BLaER1 treated with 17β-estradiol and CSF1 and Interleukin-3, amounts not matched to agents 10 nM and 100 nM (cell line): ENCODE data around the gene NOL8.

Experiments used
- H3K27ac ChIP-seq, 11 experiments: shearing (Covaris generic); formaldehyde crosslinking; 2 replicates each; pipeline ENCODE4 v1.8.1; 2022
- H3K27me3 ChIP-seq, 11 experiments: shearing (Covaris generic); formaldehyde crosslinking; 2 replicates each; pipeline ENCODE4 v1.8.1; 2022
- H3K36me3 ChIP-seq, 11 experiments: shearing (Covaris generic); formaldehyde crosslinking; 2 replicates each; pipeline ENCODE4 v1.8.1; 2022
- H3K4me1 ChIP-seq, 10 experiments: shearing (Covaris generic); formaldehyde crosslinking; 2 replicates each; pipeline ENCODE4 v1.8.1; 2022
- H3K4me2 ChIP-seq, 11 experiments: shearing (Covaris generic); formaldehyde crosslinking; 2 replicates each; pipeline ENCODE4 v1.8.1; 2022
- H3K4me3 ChIP-seq, 10 experiments: shearing (Covaris generic); formaldehyde crosslinking; 2 replicates each; pipeline ENCODE4 v1.8.1; 2022
- H3K9ac ChIP-seq, 11 experiments: shearing (Covaris generic); formaldehyde crosslinking; 2 replicates each; pipeline ENCODE4 v1.8.1; 2022
- H3K9me3 ChIP-seq, 11 experiments: shearing (Covaris generic); formaldehyde crosslinking; replicated peaks in 1 of 11; 2 replicates each; pipeline ENCODE4 v1.8.1; 2022
- H4K20me1 ChIP-seq, 11 experiments: shearing (Covaris generic); formaldehyde crosslinking; 2 replicates each; pipeline ENCODE4 v1.8.1; 2022
- Cebpa-rat ChIP-seq, 11 experiments: shearing (Covaris generic); IDR thresholded peaks; 2 replicates each; pipeline ENCODE4 v1.8.1; 2022

The NOL8 gene

DNA sequence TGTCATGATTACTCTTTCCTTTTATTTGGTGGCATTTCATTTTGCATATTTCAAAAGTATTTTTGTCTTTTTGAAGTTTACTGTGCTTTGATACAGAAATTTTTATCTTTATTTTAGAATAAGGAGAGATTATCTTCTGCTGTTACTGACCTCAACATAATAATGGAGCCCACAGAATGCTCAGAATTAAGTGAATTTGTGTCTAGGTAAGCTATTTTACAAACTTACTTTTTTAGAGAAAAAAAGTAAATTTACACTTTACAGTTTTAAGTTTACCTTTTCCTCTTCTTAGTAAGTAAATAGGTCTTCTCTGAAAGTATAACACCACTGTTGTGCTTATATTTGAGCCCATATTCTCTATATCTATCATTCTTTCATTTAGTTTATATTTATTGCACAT, 20.4 kb upstream of the NOL8 start:
- no peak overlapping the region for H3K4me3 ChIP-seq
- no peak overlapping the region for H3K27ac ChIP-seq
- H3K9me3 ChIP-seq, result peaks cover 10 to 14% (median 12%) of the 10 kb centered on the region in 11 experiments
- H4K20me1 ChIP-seq, result no peaks in the 10 kb centered on the region
- no peaks in the 10 kb centered on the region for H3K27me3 ChIP-seq
- TF ChIP-seq Cebpa-rat (IDR thresholded peaks at IDR 0.05), result no peak
- no peaks in the 10 kb centered on the region for H3K4me1 ChIP-seq
- no peak overlapping the region for H3K9ac ChIP-seq
- peaks cover 12 to 72% (median 46%) of the 10 kb centered on the region in 11 experiments; a peak in 21 of 22 replicates for H3K36me3 ChIP-seq
- no peak overlapping the region for H3K4me2 ChIP-seq

GRCh38 chr9:92342825-92343488, 17.8 kb upstream of the NOL8 start:
- no peaks in the 10 kb centered on the region for H3K4me1 ChIP-seq
- no peaks in the 10 kb centered on the region for H3K27me3 ChIP-seq
- no peak overlapping the region for H3K4me3 ChIP-seq
- no peak overlapping the region for H3K4me2 ChIP-seq
- H3K9ac ChIP-seq, result no peak overlapping the region
- no peak overlapping the region for H3K27ac ChIP-seq
- peaks cover 27 to 38% (median 33%) of the 10 kb centered on the region in 11 experiments for H3K9me3 ChIP-seq
- H3K36me3 ChIP-seq, result peaks cover 38 to 72% (median 58%) of the 10 kb centered on the region in 11 experiments
- no peaks in the 10 kb centered on the region for H4K20me1 ChIP-seq
- no peak for TF ChIP-seq Cebpa-rat (IDR thresholded peaks at IDR 0.05)

- no peak overlapping the region for H3K4me3 ChIP-seq
- no peak overlapping the region for H3K27ac ChIP-seq
- no peaks in the 10 kb centered on the region for H3K4me1 ChIP-seq
- H3K4me2 ChIP-seq, result no peak overlapping the region
- no peak for TF ChIP-seq Cebpa-rat (IDR thresholded peaks at IDR 0.05)
- no peaks in the 10 kb centered on the region for H4K20me1 ChIP-seq
- no peaks in the 10 kb centered on the region for H3K27me3 ChIP-seq
- H3K9ac ChIP-seq, result no peak overlapping the region
- H3K9me3 ChIP-seq, result peaks cover 27 to 39% (median 33%) of the 10 kb centered on the region in 11 experiments
- peaks cover 51 to 72% (median 63%) of the 10 kb centered on the region in 11 experiments for H3K36me3 ChIP-seq
Observed at GRCh38 chr9:92341578-92341977, 16.4 kb upstream of the NOL8 start.

GRCh38 chr9:92333282-92333634, 8.1 kb upstream of the NOL8 start:
- Histone ChIP-seq H3K27me3 (no peaks in the 10 kb centered on the region), H3K4me2 (no peak overlapping the region), H3K4me1 (peaks cover 0 to 7% (median 3%) of the 10 kb centered on the region in 10 experiments; a peak in 13 of 20 replicates), H3K9ac (no peak overlapping the region), H3K4me3 (no peak overlapping the region), H4K20me1 (no peaks in the 10 kb centered on the region), H3K27ac (no peak overlapping the region), H3K36me3 (peaks cover 28 to 69% (median 60%) of the 10 kb centered on the region in 11 experiments), H3K9me3 (peaks cover 0 to 4% (median 0%) of the 10 kb centered on the region in 11 experiments; a peak in 2 of 22 replicates)
- no peak for TF ChIP-seq Cebpa-rat (IDR thresholded peaks at IDR 0.05)

GRCh38 chr9:92332577-92333281, 7.6 kb upstream of the NOL8 start:
- no peak overlapping the region for H3K9ac ChIP-seq
- H3K27me3 ChIP-seq, result no peaks in the 10 kb centered on the region
- peaks cover 23 to 63% (median 54%) of the 10 kb centered on the region in 11 experiments for H3K36me3 ChIP-seq
- no peak for TF ChIP-seq Cebpa-rat (IDR thresholded peaks at IDR 0.05)
- H3K4me1 ChIP-seq, result peaks cover 0 to 12% (median 8%) of the 10 kb centered on the region in 10 experiments; a peak in 19 of 20 replicates
- H3K4me3 ChIP-seq, result no peak overlapping the region
- H3K4me2 ChIP-seq, result no peak overlapping the region
- no peaks in the 10 kb centered on the region for H3K9me3 ChIP-seq
- H4K20me1 ChIP-seq, result no peaks in the 10 kb centered on the region
- H3K27ac ChIP-seq, result no peak overlapping the region

DNA sequence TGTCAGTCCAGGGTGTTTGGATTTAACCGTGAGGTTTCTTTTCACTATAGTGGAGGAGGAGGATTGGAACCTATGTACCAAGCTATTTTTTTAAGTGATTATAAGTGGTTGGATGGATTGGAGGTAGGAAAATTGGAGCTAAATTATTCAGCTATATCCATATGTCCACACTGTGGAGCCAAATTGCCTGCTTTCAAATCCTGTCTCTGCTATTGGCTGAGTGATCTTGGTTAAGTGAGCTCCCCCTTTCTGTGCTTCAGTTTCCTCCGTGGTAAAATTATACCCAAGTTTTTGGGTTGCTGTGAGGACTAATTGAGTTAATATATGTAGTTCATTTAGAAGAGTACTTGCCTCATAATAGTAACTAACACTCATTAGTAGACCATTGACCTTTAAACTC, 3.1 kb upstream of the NOL8 start:
- H3K27me3 ChIP-seq, result no peaks in the 10 kb centered on the region
- peaks cover 26 to 40% (median 31%) of the 10 kb centered on the region in 10 experiments for H3K4me1 ChIP-seq
- 0 out of 22 replicates have a peak, but pooled peaks cover 0 to 5% (median 0%) of the 10 kb centered on the region in 11 experiments for H4K20me1 ChIP-seq
- peak overlapping the region in 10 of 11 experiments; percentile 78 to 95 (median 82); a peak in 16 of 22 replicates for H3K4me2 ChIP-seq
- no peak overlapping the region for H3K4me3 ChIP-seq
- H3K36me3 ChIP-seq, result peaks cover 1 to 24% (median 13%) of the 10 kb centered on the region in 11 experiments; a peak in 21 of 22 replicates
- H3K9ac ChIP-seq, result peak overlapping the region in 3 of 11 experiments; percentile 16 to 99 (median 22); a peak in 1 of 22 replicates
- TF ChIP-seq Cebpa-rat (IDR thresholded peaks at IDR 0.05), result no peak
- H3K9me3 ChIP-seq, result no peaks in the 10 kb centered on the region
- H3K27ac ChIP-seq, result no peak overlapping the region

DNA sequence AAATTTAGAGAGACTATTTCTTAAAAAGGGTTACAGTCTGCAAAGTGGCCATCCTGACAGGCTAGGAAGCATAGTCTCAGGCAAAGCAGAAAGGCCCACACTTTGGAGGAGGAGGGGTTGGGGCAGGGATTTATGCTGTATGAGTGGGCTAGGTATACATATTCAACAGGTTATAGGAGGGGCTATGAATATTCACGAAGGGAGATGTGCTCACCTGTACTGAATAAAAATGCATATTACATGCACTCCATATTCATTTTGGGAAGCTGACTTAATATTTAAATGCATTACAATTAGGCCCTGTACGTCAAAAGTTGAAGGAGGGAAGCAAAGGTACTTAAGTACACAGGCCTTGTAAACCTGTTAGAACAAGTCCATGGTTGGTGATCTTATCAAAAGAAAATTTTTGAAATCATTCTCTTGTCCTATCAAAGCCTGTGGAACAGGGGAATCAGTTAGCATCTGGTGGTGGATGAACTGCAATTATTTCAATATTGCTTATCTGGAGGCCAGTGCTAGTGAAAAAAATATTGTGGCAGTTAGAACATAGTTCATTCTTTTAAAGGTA, 2.2 kb upstream of the NOL8 start:
- Histone ChIP-seq H3K4me1 (peaks cover 29 to 41% (median 33%) of the 10 kb centered on the region in 10 experiments), H3K36me3 (peaks cover 9 to 24% (median 14%) of the 10 kb centered on the region in 11 experiments), H4K20me1 (0 out of 22 replicates have a peak, but pooled peaks cover 0 to 5% (median 0%) of the 10 kb centered on the region in 11 experiments), H3K9me3 (no peaks in the 10 kb centered on the region), H3K27me3 (no peaks in the 10 kb centered on the region), H3K4me3 (peak overlapping the region in 5 of 10 experiments; percentile 82 to 96 (median 87); a peak in 9 of 20 replicates), H3K27ac (no peak overlapping the region), H3K9ac (peak overlapping the region in 10 of 11 experiments; percentile 91 to 100 (median 98); a peak in 15 of 22 replicates), H3K4me2 (peak overlapping the region; percentile 78 to 95 (median 84))
- TF ChIP-seq Cebpa-rat (IDR thresholded peaks at IDR 0.05), result no peak

GRCh38 chr9:92325991-92326500, 896 bp upstream of the NOL8 start:
- peaks cover 22 to 29% (median 23%) of the 10 kb centered on the region in 11 experiments for H3K36me3 ChIP-seq
- H3K4me2 ChIP-seq, result peak overlapping the region; percentile 78 to 95 (median 84)
- no peak for TF ChIP-seq Cebpa-rat (IDR thresholded peaks at IDR 0.05)
- peak overlapping the region; percentile 94 to 100 (median 99) for H3K27ac ChIP-seq
- H3K4me1 ChIP-seq, result peaks cover 29 to 41% (median 33%) of the 10 kb centered on the region in 10 experiments
- no peaks in the 10 kb centered on the region for H3K27me3 ChIP-seq
- peak overlapping the region; percentile 91 to 100 (median 99) for H3K9ac ChIP-seq
- H3K9me3 ChIP-seq, result no peaks in the 10 kb centered on the region
- H4K20me1 ChIP-seq, result 0 out of 22 replicates have a peak, but pooled peaks cover 0 to 5% (median 0%) of the 10 kb centered on the region in 11 experiments
- H3K4me3 ChIP-seq, result peak overlapping the region; percentile 67 to 96 (median 82)
